Stimulated activated CD8-positive, alpha-beta memory T cell treated with anti-CD3 and anti-CD28 coated beads, Interleukin-7, amount 100 ng/mL, for 24 hours (primary cell): Measurements from ENCODE around the gene SOHLH1.

Experiments
- DNase-seq: peaks from one replicate; pipeline ENCODE4 v3.0.0-alpha.2; 2020; ENCODE audit warnings: low read depth

SOHLH1 gene

DNA sequence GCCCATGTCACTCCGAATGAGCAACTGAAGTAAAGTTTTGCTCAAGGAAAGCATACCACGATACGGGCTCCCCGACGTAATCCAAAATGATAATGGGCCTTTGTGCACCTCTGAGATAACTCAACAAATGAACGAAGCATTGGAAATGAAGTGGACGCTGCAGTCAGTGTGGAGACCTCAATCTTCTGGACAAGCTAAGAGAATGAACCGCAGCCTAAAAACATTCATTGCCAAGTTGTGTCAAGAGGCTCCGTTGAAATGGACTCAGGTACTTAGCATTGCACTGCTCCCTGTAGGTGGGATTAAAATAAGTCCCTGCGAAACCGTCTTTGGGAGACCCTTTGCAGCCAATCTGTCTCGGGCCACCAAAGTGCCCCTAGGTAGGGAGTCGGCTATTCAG, 40.0 kb downstream of the SOHLH1 start:
- DNase-seq, result no peak

DNA sequence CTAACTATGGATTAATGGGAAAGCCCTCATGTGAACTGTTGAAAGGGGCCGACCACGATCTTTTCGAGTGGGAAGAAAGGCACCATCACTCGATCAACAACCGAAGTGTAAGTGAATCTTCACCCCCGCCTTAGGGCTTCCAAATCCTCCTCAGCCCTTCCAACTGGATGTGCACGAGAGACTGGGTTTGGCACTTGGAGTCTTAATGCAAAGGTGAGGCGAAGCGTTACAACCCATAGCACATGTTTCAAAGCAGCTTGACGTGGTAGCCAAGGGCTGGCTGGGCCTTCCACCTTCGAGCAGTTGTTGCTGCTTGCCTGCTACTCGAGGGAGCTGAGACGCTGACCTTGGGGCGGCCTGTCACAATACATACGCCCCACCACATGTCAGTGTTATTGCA, 41.9 kb downstream of the SOHLH1 start:
- DNase-seq, result no peak

DNA sequence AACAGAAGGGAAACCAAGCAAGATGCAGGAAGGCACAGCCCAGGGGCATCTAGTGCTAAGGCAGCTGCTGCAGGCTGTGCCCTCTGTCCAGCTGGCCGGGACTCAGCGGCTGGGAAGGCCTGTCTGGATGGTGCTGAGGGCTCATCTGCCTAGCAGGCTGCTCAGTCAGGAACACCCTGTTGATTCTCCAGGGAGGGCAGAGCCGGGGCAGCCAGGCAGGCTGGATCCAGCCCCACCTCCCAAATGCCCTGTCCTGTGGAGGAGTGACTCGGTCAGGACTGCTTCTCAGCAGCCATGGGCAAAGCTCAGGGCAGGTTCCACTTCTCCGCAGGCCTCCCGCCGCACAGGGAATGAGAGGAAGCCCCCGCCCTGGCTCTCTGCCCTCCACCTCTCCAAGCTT, 44.0 kb downstream of the SOHLH1 start:
- DNase-seq, result no peak

DNA sequence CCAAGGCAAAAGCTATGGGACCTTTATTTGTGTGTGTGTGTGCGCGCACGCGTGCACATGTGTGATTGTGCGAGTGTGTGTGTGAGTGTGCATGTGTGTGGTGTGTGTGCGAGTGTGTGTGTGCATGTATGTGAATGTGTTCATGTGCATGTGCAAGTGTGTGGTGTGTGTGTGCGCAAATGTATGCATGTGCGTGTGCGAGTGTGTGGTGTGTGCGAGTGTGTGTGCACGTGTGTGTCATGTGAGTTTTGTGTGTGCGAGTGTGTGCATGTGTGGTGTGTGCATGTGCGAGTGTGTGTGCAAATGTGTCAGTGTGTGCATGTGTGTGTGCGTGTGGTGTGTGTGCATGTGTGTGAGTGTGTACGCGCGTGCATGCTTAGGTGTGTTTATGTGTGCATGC, 48.9 kb downstream of the SOHLH1 start:
- no peak for DNase-seq

DNA sequence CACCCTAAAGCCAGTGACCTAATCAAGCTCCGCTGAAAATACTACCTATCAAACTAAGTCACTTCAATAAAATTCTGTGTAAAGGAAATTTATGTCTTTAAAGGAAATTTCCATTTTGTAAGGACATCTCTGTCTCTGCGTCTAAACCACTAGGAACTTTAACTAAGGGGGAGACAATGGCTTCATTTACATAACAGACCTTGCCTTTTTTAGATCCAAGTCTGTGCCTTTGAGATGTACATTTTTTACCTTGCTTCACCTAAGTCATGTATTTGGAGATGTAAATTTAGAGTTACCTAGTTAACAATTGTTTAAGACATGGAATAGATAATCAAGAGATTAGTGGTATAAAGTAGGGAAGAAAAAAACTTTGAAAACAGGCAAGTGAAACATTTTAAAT, 49.8 kb downstream of the SOHLH1 start:
- no peak for DNase-seq

DNA sequence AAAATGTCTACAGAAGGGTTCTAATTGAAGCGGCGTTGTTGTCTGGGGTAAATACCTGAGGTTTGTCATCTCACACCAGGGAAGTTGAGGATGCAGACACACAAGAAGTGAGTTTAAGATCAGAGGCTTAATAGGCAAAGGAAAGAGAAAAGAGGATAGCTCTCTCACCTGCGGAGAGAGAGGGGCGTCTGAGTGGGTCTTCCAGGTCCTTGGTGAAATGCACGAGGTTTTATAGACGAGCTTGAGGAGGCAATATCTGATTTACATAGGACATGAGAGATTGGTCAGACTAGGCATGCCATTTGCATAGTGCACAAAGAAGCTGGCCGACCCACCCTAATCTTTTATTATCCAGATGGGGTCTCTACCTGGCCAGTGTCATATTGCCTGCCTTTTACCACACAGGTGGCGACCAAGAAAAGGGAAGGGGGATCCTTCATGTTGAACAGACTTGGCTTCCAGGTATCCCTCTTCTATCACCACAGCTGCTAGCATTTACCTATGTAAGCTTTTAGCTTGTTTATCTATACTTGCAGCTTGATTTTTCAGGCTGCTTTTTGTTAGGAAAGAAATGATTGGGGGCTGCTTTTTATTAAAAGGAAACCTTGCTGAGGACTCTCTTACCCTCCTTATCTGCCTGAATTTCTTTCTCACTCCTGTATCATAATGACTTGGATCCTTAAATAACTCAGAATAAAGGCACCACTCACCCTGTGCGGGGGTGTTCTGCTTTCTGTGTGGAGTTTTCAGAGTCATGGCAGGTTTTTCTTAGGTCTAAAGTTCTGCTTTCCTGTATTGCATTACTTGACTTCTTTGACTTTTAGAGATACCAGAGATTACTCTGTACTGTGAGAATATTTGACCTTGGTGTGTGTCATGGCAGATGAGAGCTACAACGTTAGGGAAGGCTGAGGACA, 50.5 kb downstream of the SOHLH1 start:
- no peak for DNase-seq

DNA sequence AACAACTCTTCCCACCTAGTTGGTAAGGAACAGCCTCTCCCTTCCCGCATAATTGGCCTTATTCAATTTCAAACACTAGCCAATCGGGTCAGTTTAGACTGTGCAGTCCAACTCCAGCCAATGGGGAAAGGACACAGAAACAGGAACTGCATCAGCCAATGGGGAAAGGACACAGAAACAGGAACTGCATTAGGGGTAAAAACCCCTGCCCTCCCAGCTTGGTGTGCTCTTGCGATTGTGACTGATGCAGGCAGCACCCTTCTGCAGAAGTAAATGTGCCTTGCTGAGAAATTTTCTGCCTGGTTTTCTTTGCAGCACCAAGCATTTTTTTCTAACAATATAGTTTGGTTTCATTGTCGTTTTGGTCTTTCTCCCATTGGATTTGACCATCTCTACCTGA, 51.4 kb downstream of the SOHLH1 start:
- DNase-seq, result no peak

DNA sequence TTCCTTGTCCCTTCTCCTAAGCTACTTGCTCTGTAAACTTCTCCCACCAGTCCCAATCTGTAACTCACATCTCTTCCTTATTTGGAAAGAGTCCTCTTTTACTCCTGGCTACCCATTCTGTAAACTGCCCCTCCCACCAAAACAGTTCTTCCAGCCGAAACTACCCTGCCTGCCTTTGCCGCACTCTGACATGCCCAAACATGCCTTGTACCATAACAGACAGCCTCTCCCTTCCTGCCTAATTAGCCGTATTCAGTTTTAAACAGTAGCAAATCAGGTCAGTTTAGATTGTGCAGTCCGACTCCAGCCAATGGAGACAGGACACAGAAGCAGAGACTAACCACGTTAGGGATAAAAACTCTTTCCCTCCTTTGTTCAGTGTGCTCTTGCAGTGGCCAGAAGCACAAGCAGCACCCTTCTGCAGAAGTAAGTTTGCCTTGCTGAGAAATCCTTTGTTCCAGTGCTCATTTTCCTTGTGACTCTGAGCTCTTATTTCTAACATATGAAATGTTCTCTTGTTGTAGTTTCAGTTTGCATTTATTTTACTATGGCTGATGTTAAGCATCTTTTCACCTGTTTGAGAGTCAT, 54.6 kb downstream of the SOHLH1 start:
- DNase-seq, result no peak
